ENCODE data around the gene PROM2. TPM values are rescaled to one million over a fixed set of nuclear protein-coding genes. Genes with fewer than 3 reads are reported as not detected.

Gene PROM2
- total RNA-seq, 1 experiment from 2014 or later: 129 TPM

DNA sequence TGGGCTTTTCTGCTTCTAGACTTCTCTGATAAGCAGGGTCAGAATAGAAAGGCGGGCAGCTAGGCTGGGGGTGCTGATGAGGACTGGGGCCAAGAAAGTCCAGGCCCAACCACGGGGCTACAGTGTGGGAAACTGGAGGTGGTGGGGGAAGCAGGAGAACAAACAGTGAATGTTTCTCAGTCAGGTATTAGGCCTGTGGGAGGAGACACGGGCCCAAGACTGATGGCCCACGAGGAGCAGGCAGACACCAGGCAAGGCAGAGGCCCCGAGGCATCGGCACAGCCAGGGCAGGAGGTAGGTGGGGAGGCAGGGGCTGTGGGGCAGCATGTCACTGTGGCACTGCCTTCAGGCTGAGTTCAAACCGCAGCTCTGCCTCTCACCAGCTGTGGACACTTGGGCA lies 63.6 kb downstream of the PROM2 start:
- Histone ChIP-seq H3K4me2 (no peak overlapping the region), H3F3A (ENCODE audit: insufficient read depth, low read depth) (no peaks in the 10 kb centered on the region), H3K9me3 (ENCODE audit: insufficient read depth, low read depth) (no peaks in the 10 kb centered on the region), H3K27me3 (ENCODE audit: insufficient read depth, low read depth) (peaks cover 22% of the 10 kb centered on the region), H3K4me3 (no peak overlapping the region), H3K9me2 (ENCODE audit: insufficient read depth) (no peaks in the 10 kb centered on the region), H3K4me1 (replicated peaks; ENCODE audit: insufficient read depth) (no peaks in the 10 kb centered on the region), H3K27ac (no peak overlapping the region), H3K36me3 (ENCODE audit: low read depth) (no peaks in the 10 kb centered on the region), H3K79me2 (ENCODE audit: low read depth) (no peaks in the 10 kb centered on the region), H4K20me1 (ENCODE audit: insufficient read depth) (no peaks in the 10 kb centered on the region), H2AFZ (no peak overlapping the region)
- ChIA-PET CTCF (interaction anchor here (0.6 kb wide), 1 partner anchor 26 kb away, joined by 7 read pairs; no protein-coding TSS in a partner anchor), POLR2A (ENCODE audit: unreplicated experiment) (no interaction called here)
- DNase-seq: no peak
- TF ChIP-seq CTCF (conservative IDR thresholded peaks at IDR 0.05) (no peak), EZH2 (IDR thresholded peaks at IDR 0.05; ENCODE audit: low read depth) (no peak)
- intact Hi-C loops (cut with micrococcal nuclease; ENCODE audit: unreplicated experiment): no loop called here
- no TSS peak for BruUV-seq (replicated peaks)

Other genes starting within 250 kb of the PROM2 start
- 146 and 171 TPM in 2 replicates for gene MAL, start 248.7 kb upstream of the PROM2 start, total RNA-seq (2021)
- 69.0 and 69.4 TPM in 2 replicates for gene MRPS5, start 152.6 kb upstream of the PROM2 start, total RNA-seq (2021)
- 21.7 and 27.8 TPM in 2 replicates for gene ZNF514, start 114.6 kb upstream of the PROM2 start, total RNA-seq (2021)
- gene ZNF2, start 108.6 kb upstream of the PROM2 start, total RNA-seq (2021): 2.9 and 4.9 TPM in 2 replicates
- gene ZNF892, start 66.9 kb upstream of the PROM2 start, total RNA-seq (2021): 2.8 and 3.1 TPM in 2 replicates
- 3.5 and 4.5 TPM in 2 replicates for gene KCNIP3, start 22.9 kb downstream of the PROM2 start, total RNA-seq (2021)
- 23.0 and 28.7 TPM in 2 replicates for gene FAHD2A, start 128.3 kb downstream of the PROM2 start, total RNA-seq (2021)
- not detected in 2 replicates for gene TRIM43B, start 210.3 kb downstream of the PROM2 start, total RNA-seq (2021)